NCI-H2196 treated with DMSO at 0.1 percent for 48 hours (cell line): ENCODE measurements around the gene SPESP1.
"Not testable (repeated sequence)": the region's sequence is repeated elsewhere in the genome, so short reads cannot be mapped to it uniquely, and the experiment has no call there.

ENCODE experiments used
- DNase-seq: peaks from one replicate; lab custom pipeline; 2025; ENCODE audit not compliant: unreplicated experiment; lab: John Stamatoyannopoulos, UW

The SPESP1 gene

DNA sequence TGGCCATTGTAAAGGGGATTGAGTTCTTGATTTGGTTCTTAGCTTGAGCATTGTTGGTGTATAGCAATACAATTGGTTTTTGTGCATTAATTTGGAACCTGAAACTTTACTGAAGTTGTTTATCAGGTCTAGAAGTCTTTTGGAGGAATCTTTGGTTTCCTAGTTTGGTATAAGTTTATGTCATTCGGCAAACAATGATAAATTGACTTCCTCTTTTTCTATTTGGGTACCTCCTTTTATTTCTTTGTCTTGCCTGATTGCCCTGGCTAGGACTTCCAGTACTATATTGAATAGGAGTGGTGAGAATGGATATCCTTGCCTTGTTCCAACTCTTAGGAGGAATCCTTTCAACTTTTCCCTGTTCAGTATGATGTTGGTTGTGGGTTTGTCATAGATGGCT is 32.1 kb downstream of the SPESP1 start:
- no peak for DNase-seq

- not testable (repeated sequence) for DNase-seq
Measured at GRCh38 chr15:68963719-68964118, 33.4 kb downstream of the SPESP1 start.

DNA sequence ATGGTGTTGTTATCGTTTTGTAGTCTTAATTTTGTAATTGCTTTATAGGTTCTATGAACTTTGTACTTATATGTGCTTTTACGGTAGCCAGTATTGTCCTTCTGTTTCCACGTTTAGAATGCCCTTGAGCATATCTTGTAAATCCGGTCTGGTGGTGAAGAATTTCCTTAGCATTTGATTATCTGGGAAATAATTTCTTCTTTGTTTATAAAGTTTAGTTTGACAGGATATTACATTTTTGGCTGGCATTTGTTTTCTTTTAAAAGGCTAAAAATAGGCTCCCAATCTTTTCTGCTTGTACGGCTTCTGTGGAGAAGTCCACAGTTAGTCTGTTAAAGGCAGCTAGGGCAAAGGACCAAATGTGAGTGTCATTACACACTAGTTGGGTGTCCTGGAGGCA is 36.7 kb downstream of the SPESP1 start:
- DNase-seq, result no peak

GRCh38 chr15:68967948-68968347 is 37.6 kb downstream of the SPESP1 start:
- DNase-seq, result no peak

GRCh38 chr15:68969298-68969697 is 39.0 kb downstream of the SPESP1 start:
- no peak for DNase-seq

- no peak for DNase-seq
Measured at GRCh38 chr15:68972201-68973065, 42.1 kb downstream of the SPESP1 start.

- DNase-seq, result not testable (repeated sequence)
Measured at GRCh38 chr15:68975651-68976160, 45.4 kb downstream of the SPESP1 start.

DNA sequence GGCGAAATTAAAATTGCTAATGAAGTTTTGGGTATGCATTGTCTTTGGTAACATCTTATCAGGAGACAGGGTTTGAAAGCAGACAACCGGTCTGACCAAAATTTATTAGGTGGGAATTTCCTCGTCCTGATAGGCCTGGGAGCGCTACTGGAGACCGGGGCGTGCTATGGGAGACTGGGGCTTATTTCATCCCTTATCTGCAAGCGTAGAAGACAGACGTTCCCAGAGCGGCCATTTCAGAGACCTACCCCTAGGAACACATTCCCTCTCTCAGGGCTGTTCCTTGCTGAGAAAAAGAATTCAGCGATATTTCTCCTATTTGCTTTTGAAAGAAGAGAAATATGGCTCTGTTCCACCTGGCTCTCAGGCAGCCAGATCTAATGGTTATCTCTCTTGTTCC is 47.1 kb downstream of the SPESP1 start:
- DNase-seq, result not testable (repeated sequence)

GRCh38 chr15:68979006-68979405 is 48.7 kb downstream of the SPESP1 start:
- DNase-seq, result no peak

DNA sequence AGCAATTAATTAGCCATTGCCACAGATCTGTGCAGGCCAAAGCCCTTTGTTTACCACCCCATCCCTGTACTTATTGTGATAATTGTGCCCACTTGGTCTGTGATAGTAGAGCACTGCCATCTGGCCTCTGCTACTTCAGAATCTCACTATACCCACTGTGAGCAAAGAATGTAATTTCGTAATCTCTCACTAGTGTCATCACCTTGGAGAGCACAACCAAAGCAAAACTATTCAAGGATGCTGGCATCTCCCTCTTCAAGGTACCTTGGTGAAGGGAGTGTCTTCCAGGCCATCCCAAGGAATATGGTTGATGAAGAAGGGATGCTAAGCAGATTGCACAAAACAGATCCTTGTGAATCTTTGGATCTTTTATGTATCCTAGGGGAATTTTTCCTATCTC is 49.5 kb downstream of the SPESP1 start:
- no peak for DNase-seq

GRCh38 chr15:68980786-68981185 is 50.5 kb downstream of the SPESP1 start:
- DNase-seq, result no peak

DNA sequence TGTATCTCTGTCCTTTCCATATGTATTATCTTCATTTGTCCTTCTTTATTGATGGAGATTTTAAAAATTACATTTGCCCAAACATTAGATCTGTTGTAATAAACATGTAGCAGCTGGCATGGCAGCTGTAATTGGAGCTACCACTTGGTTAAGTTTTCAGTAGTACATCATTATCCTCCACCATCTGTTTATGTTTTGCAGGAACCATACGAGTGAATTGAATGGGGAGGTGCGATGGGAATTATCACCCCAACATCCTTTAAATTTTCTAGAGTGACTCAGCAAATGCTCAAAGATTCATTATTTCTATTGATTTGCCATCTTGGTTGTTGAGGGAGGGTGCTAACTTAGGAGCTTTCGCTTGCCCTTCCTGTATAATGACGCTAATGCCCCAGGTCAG is 51.6 kb downstream of the SPESP1 start:
- DNase-seq, result no peak

DNA sequence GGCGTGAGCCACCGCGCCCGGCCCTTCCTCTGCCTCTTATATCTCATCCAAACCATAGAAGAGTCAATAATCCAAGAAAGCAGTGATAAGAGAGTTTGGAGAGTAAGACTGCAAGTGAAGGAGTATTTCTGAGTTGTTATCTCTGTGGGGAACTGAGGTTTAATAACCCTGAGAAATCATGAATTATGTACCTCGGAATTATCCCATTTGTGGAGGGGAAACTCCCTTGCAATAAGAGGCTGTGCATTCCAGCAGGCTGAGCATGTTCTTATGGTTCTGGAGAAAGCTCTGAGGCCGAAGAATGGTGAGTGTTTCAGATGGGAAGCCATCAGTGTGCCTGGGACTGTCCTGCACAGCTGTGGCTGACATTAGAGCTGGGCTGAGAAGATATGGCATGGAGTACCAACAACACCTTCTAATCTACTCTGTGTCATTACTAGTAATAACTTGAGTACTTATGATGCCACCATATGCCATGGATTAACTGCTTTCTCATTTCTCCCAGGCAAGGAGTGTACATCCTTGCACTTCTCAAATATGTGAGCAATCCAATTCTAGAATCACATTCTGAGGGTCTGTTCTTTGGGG is 52.7 kb downstream of the SPESP1 start:
- DNase-seq, result no peak

- DNase-seq, result no peak
Measured at GRCh38 chr15:68983961-68984481, 53.7 kb downstream of the SPESP1 start.

DNA sequence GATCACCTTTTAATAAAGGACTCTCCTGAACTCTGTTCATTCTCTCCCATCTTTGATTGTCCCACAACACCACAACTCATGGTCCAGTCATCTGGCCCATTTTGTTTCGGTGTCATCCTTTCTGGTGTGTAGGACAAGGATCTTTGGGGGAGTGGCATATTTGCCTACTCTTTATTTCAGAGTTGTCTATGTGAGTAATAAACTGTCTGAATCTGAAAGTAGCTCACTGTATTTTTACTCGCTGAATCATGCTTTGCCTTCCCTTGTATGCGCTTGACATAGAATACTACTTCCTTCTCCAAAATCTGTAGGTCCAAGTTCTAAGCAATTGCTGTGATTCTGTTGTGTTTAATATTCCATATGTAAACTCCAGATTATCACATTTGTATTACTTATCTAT is 54.3 kb downstream of the SPESP1 start:
- DNase-seq, result no peak

DNA sequence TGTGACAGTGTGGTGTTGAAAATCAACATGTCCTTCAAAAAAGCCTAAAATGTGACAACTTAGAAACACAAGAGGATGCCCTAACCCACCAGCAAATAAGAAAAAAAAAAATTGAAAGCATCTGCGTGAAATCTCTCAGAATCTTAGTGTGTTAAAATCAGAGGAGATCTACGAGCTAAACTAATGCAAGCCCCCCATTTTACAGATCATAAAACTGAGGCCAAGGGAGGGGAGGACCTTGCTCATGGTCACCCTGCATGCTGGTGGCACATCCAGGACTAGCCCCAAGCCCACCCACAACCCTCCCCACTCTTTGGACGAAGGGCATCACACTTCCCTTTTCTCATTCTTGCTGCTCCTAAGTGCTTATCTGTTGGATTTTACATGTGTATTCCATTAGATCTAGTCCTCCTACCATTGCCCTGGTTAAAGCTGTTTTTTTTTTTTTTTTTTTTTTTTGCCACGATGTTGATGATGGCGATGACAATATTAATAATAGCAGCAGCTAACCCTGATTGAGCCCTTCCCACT is 55.1 kb downstream of the SPESP1 start:
- no peak for DNase-seq

GRCh38 chr15:68986322-68986721 is 56.0 kb downstream of the SPESP1 start:
- no peak for DNase-seq

GRCh38 chr15:68987120-68987519 is 56.8 kb downstream of the SPESP1 start:
- DNase-seq, result no peak

GRCh38 chr15:68987676-68988075 is 57.4 kb downstream of the SPESP1 start:
- no peak for DNase-seq

GRCh38 chr15:68989541-68990230 is 59.4 kb downstream of the SPESP1 start:
- no peak for DNase-seq

DNA sequence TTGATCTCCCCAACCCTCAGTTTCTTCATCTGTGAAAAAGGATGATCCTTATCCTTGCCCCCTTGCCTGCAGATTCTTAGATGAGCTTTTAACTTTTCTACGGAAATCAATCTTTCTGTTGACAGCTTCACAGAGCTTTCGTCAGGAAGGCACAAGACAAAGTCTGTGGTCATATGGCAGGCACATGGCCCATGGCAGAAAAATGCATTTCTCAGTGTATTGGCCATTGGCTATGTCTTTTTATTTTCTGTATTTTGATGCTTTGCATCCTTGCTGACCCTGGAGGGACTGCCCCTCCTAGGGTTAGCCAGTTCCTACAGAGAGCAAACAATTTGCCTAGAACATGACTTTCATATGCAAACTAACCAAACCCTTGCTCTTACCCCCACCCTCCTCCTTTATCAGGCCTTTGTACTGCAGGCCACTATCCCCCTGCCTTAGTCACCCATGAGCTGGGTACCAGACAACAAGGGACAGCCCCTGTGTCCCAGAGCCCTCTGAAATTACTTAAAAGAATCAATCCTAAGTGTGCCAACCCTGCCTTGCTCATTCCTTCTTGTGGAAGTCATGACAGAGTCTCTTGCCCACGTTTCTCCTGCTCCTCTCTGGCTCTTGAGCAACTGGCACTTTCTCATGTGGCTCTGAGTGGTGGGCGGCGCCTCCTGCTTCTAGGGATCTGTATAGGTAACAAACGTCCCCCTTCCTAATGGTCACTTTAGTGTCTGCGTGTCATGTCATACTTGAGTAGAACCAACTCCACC is 60.1 kb downstream of the SPESP1 start:
- no peak for DNase-seq
